Fibroblast of villous mesenchyme (primary cell): ENCODE data around the gene LRPPRC. TPM values are rescaled to one million over a fixed set of nuclear protein-coding genes. Genes with fewer than 3 reads are reported as not detected.

Experiments
- DNase-seq: peaks from one replicate; pipeline ENCODE4 v3.0.0-alpha.2; 2010; ENCODE audit warnings: low read depth
- H3K4me3 ChIP-seq: 2 replicates; pipeline ENCODE4 v1.5.1; 2011; ENCODE audit warnings: low read depth, mild to moderate bottlenecking, low read length
- CTCF ChIP-seq: IDR thresholded peaks from 2 replicates; pipeline ENCODE4 v1.5.1; 2012; ENCODE audit warnings: low read depth, mild to moderate bottlenecking, low read length; ENCODE audit not compliant: insufficient read depth
- total RNA-seq: library from RNA; depleted of rRNA; stranded (reverse); fragments of >200 nt; gene quantifications from 2 replicates; pipeline ENCODE4 v1.2.3, GENCODE V29; 2012

The LRPPRC gene
- total RNA-seq, 1 donor: 63.9 TPM

- H3K4me3 ChIP-seq: no peak overlapping the region
- no peak for DNase-seq
- TF ChIP-seq CTCF: no peak
Observed at GRCh38 chr2:43899589-43899988, 96.2 kb downstream of the LRPPRC start.

GRCh38 chr2:43898838-43899346 is 96.9 kb downstream of the LRPPRC start:
- no peak overlapping the region for H3K4me3 ChIP-seq
- no peak for TF ChIP-seq CTCF
- no peak for DNase-seq

GRCh38 chr2:43898134-43898837 is 97.5 kb downstream of the LRPPRC start:
- peak; percentile 13 for TF ChIP-seq CTCF
- H3K4me3 ChIP-seq: no peak overlapping the region
- no peak for DNase-seq

- no peak for TF ChIP-seq CTCF
- DNase-seq: no peak
- no peak overlapping the region for H3K4me3 ChIP-seq
Observed at GRCh38 chr2:43897492-43897891, 98.3 kb downstream of the LRPPRC start.

- no peak overlapping the region for H3K4me3 ChIP-seq
- no peak for DNase-seq
- no peak for TF ChIP-seq CTCF
Observed at GRCh38 chr2:43896906-43897305, 98.9 kb downstream of the LRPPRC start.

- DNase-seq: no peak
- no peak overlapping the region for H3K4me3 ChIP-seq
- TF ChIP-seq CTCF: no peak
Observed at GRCh38 chr2:43894743-43895142, 101.0 kb downstream of the LRPPRC start.

- TF ChIP-seq CTCF: no peak
- DNase-seq: peak; percentile 40
- H3K4me3 ChIP-seq: no peak overlapping the region
Observed at GRCh38 chr2:43890855-43891254, 104.9 kb downstream of the LRPPRC start.
